IMR-90 (cell line): Measurements from ENCODE around the gene RHOT2. TPM values are rescaled to one million over a fixed set of nuclear protein-coding genes. Genes with fewer than 3 reads are reported as not detected.
"Not testable (repeated sequence)": the region's sequence is repeated elsewhere in the genome, so short reads cannot be mapped to it uniquely, and the experiment has no call there.

Experiments used
- ATAC-seq: fragments of 200-7000 bp; cut with Tn5 transposase; 2 replicates; pipeline ENCODE4 v1.9.1; 2020; ENCODE audit warnings: low read depth, mild to moderate bottlenecking, moderate library complexity
- BruUV-seq: library from RNA; stranded (reverse); fragments of 400-500 nt; replicated peaks from 2 replicates; lab custom pipeline; 2021; lab: Mats Ljungman, UMichigan
- CTCF ChIA-PET: fragments of 300-600 bp; formaldehyde crosslinking; extraction: SDS; loops from one replicate; lab custom pipeline; 2021; ENCODE audit warnings: antibody characterized with exemption; lab: Yijun Ruan, JAX
- POLR2A ChIA-PET: fragments of 300-600 bp; sonication (Branson Sonifier 250); formaldehyde crosslinking; loops from one replicate; lab custom pipeline; 2022; ENCODE audit warnings: antibody characterized with exemption; ENCODE audit not compliant: unreplicated experiment; lab: Charles Lee
- DNase-seq: peaks from one replicate; pipeline ENCODE4 v3.0.0; 2013
- H2AFZ ChIP-seq: replicated peaks from 2 replicates; pipeline ENCODE3; 2013; ENCODE audit warnings: low read length, mild to moderate bottlenecking; ENCODE audit not compliant: poor library complexity
- H2AK5ac ChIP-seq: 2 replicates; pipeline ENCODE4 v1.6.1; 2013; ENCODE audit warnings: low read depth, low read length, inconsistent platforms
- H2AK9ac ChIP-seq: replicated peaks from 2 replicates; pipeline ENCODE3; 2013; ENCODE audit warnings: mild to moderate bottlenecking, low read depth, low read length, moderate library complexity; ENCODE audit not compliant: poor library complexity
- H2BK120ac ChIP-seq: 2 replicates; pipeline ENCODE4 v1.6.1; 2013; ENCODE audit warnings: low read depth, low read length, inconsistent platforms
- H2BK15ac ChIP-seq: 3 replicates; pipeline ENCODE4 v1.6.1; 2013; ENCODE audit warnings: low read depth, low read length, inconsistent platforms
- H2BK20ac ChIP-seq: 2 replicates; pipeline ENCODE4 v1.6.1; 2013; ENCODE audit warnings: low read depth, mild to moderate bottlenecking, inconsistent platforms, low read length, moderate library complexity
- H2BK5ac ChIP-seq: 2 replicates; pipeline ENCODE4 v1.6.1; 2013; ENCODE audit warnings: mild to moderate bottlenecking, low read depth, low read length, inconsistent platforms; ENCODE audit not compliant: poor library complexity, severe bottlenecking
- H3K14ac ChIP-seq: replicated peaks from 2 replicates; pipeline ENCODE4 v1.6.1; 2013; ENCODE audit warnings: low read depth, low read length, inconsistent platforms
- H3K18ac ChIP-seq: 2 replicates; pipeline ENCODE4 v1.6.1; 2013; ENCODE audit warnings: low read depth, low read length, control low read depth
- H3K23ac ChIP-seq: 2 replicates; pipeline ENCODE4 v1.6.1; 2013; ENCODE audit warnings: low read depth, low read length, inconsistent platforms
- H3K27ac ChIP-seq: 2 replicates; pipeline ENCODE4 v1.5.1; 2013; ENCODE audit warnings: mild to moderate bottlenecking, control low read depth, low read length; ENCODE audit not compliant: insufficient read depth
- H3K27me3 ChIP-seq: 2 replicates; pipeline ENCODE4 v1.6.1; 2013; ENCODE audit warnings: low read length; ENCODE audit not compliant: control insufficient read depth, insufficient read depth
- H3K36me3 ChIP-seq: 2 replicates; pipeline ENCODE4 v1.6.1; 2013; ENCODE audit warnings: low read length, mixed read lengths; ENCODE audit not compliant: control insufficient read depth, insufficient read depth
- H3K4ac ChIP-seq: 2 replicates; pipeline ENCODE4 v1.6.1; 2013; ENCODE audit warnings: low read depth, low read length, inconsistent platforms
- H3K4me1 ChIP-seq: 2 replicates; pipeline ENCODE4 v1.6.1; 2013; ENCODE audit warnings: low read length, mixed read lengths; ENCODE audit not compliant: control insufficient read depth, insufficient read depth
- H3K4me2 ChIP-seq: 2 replicates; pipeline ENCODE4 v1.6.1; 2013; ENCODE audit warnings: low read depth, mild to moderate bottlenecking, control low read depth, low read length, moderate library complexity
- H3K4me3 ChIP-seq: 2 replicates; pipeline ENCODE4 v1.5.1; 2013; ENCODE audit warnings: low read depth, mild to moderate bottlenecking, control low read depth, low read length, moderate library complexity; ENCODE audit not compliant: insufficient read depth
- H3K56ac ChIP-seq: 2 replicates; pipeline ENCODE4 v1.6.1; 2013; ENCODE audit warnings: low read length, inconsistent platforms; ENCODE audit not compliant: insufficient read depth; ENCODE audit errors: extremely low read depth
- H3K79me1 ChIP-seq, 2 experiments: 2 replicates each; pipeline ENCODE4 v1.6.1; 2013; ENCODE audit warnings: low read length in 2 of 2, inconsistent platforms in 1 of 2, low read depth in 1 of 2
- H3K9ac ChIP-seq: 2 replicates; pipeline ENCODE4 v1.6.1; 2013; ENCODE audit warnings: low read depth, low read length, control low read depth
- H3K9me1 ChIP-seq: 2 replicates; pipeline ENCODE4 v1.6.1; 2013; ENCODE audit warnings: low read length, inconsistent platforms; ENCODE audit not compliant: insufficient read depth
- H3K9me3 ChIP-seq: 2 replicates; pipeline ENCODE4 v1.6.1; 2013; ENCODE audit warnings: low read length; ENCODE audit not compliant: control insufficient read depth, insufficient read depth
- H4K20me1 ChIP-seq: 2 replicates; pipeline ENCODE4 v1.6.1; 2013; ENCODE audit warnings: low read length, inconsistent platforms; ENCODE audit not compliant: insufficient read depth
- H4K5ac ChIP-seq: 2 replicates; pipeline ENCODE4 v1.6.1; 2013; ENCODE audit warnings: mild to moderate bottlenecking, low read depth, low read length, control low read depth
- H4K8ac ChIP-seq, 2 experiments: 2 replicates each; pipeline ENCODE4 v1.6.1; 2013; ENCODE audit warnings: low read depth in 2 of 2, low read length in 2 of 2, control low read depth in 1 of 2, inconsistent platforms in 1 of 2
- H4K91ac ChIP-seq: 2 replicates; pipeline ENCODE4 v1.6.1; 2013; ENCODE audit warnings: low read depth, low read length, inconsistent platforms; ENCODE audit not compliant: insufficient read depth
- CEBPB ChIP-seq: IDR thresholded peaks from 2 replicates; pipeline ENCODE4 v1.6.1; 2012; ENCODE audit warnings: low read depth, low read length, improper control_type of control experiment
- CTCF ChIP-seq: conservative IDR thresholded peaks from 2 replicates; pipeline ENCODE4 v1.5.1; 2012; ENCODE audit warnings: mild to moderate bottlenecking, low read depth, low read length, improper control_type of control experiment
- FOS ChIP-seq: fragments of 150-350 bp; IDR thresholded peaks from 2 replicates; pipeline ENCODE4 v1.6.1; 2016; ENCODE audit warnings: low read depth, low read length
- MAZ ChIP-seq: IDR thresholded peaks from 2 replicates; pipeline ENCODE4 v1.6.1; 2012; ENCODE audit warnings: low read depth, mild to moderate bottlenecking, low read length, improper control_type of control experiment, moderate library complexity, borderline replicate concordance
- RAD21 ChIP-seq: IDR thresholded peaks from 2 replicates; pipeline ENCODE4 v1.6.1; 2012; ENCODE audit warnings: low read length, improper control_type of control experiment
- SMC3 ChIP-seq: fragments of 150-350 bp; IDR thresholded peaks from 2 replicates; pipeline ENCODE4 v1.6.1; 2016; ENCODE audit warnings: low read depth, mild to moderate bottlenecking, antibody characterized with exemption, low read length, moderate library complexity
- USF2 ChIP-seq: fragments of 150-350 bp; IDR thresholded peaks from 2 replicates; pipeline ENCODE4 v1.6.1; 2017; ENCODE audit warnings: mild to moderate bottlenecking, antibody characterized with exemption, low read length, low read depth
- WGBS, 2 experiments: methylation state at CpG; one replicate each; pipeline versions ENCODE4 v1.1.5 to v1.1.7; 2013; ENCODE audit warnings: missing lambda C conversion rate in 2 of 2; ENCODE audit not compliant: insufficient read length in 1 of 2; ENCODE audit errors: extremely low coverage in 2 of 2; 5-methylcytosine and 5-hydroxymethylcytosine counted together
- dilution Hi-C: fragments of 300-500 bp; cut with HindIII; formaldehyde crosslinking; loops from one replicate; pipeline ENCODE4 v1.14.3; 2018; ENCODE audit warnings: low sequenced_read_pairs; ENCODE audit not compliant: unreplicated experiment
- in situ Hi-C: fragments of 300-500 bp; cut with MboI; formaldehyde crosslinking; loops from 3 replicates; pipeline ENCODE4 v1.14.3; 2019; ENCODE audit warnings: low sequenced_read_pairs, inconsistent platforms, mixed read lengths
- intact Hi-C: fragments of 100-400 bp; cut with micrococcal nuclease; formaldehyde crosslinking; loops from 2 replicates; pipeline ENCODE4 v1.10.0; 2022
- polyA plus RNA-seq, 3 experiments: library from polyadenylated mRNA; depleted of rRNA; stranded (reverse); fragments of >200 nt; gene quantifications; 2 replicates each; pipeline ENCODE4 v1.2.3, GENCODE V29; 2012; ENCODE audit warnings: low replicate concordance in 1 of 3
- total RNA-seq: library from RNA; depleted of rRNA; stranded (reverse); fragments of >200 nt; gene quantifications from 2 replicates; pipeline ENCODE4 v1.2.3, GENCODE V29; 2012

Gene RHOT2
- total and polyA plus RNA-seq, 2 of the 4 experiments (the other 2 are of a cell fraction), result 20.3 to 181 TPM

GRCh38 chr16:712740-713250, 44.9 kb downstream of the RHOT2 start:
- peak; percentile 28 for ATAC-seq
- H3K4ac ChIP-seq, H4K5ac ChIP-seq, H4K8ac ChIP-seq, H2BK120ac ChIP-seq, H3K18ac ChIP-seq, H2BK5ac ChIP-seq, H2BK15ac ChIP-seq, H2AK5ac ChIP-seq, dilution Hi-C loops, H3K56ac ChIP-seq, H3K9me1 ChIP-seq, H3K14ac ChIP-seq, H3K9ac ChIP-seq, H3K9me3 ChIP-seq, H3K27me3 ChIP-seq, H3K4me2 ChIP-seq, H2AK9ac ChIP-seq, H3K4me3 ChIP-seq, H3K27ac ChIP-seq, H2BK20ac ChIP-seq, H3K36me3 ChIP-seq, H4K91ac ChIP-seq, BruUV-seq, H3K23ac ChIP-seq, POLR2A ChIA-PET: not testable (repeated sequence)
- Histone ChIP-seq H4K20me1 (peaks cover 17% of the 10 kb centered on the region), H3K79me1 (peaks cover 0 to 12% of the 10 kb centered on the region in 2 experiments; a peak in 1 of 4 replicates), H2AFZ (peak overlapping the region; percentile 19), H3K4me1 (peaks cover 14% of the 10 kb centered on the region; the same call in 1 of the 2 replicates)
- CTCF ChIA-PET, result interaction anchor here (0.8 to 1.3 kb wide), 2 partner anchors 71 to 72 kb away, joined by 3 to 6 read pairs; no protein-coding TSS in a partner anchor
- intact Hi-C loops, result loop anchor here (2.0 to 5.0 kb wide), 3 partner anchors 76 to 342 kb away; partner anchors contain the start of genes CHTF18, RPUSD1 and SOX8
- DNase-seq, result peak; percentile 96
- WGBS, 2 experiments, result 65% methylated on average over 4 of the region's 13 CpGs; no CpG with 5 or more reads in 1 of the 2 experiments
- in situ Hi-C loops, result loop anchor here (5.0 to 25.0 kb wide), 2 partner anchors 75 to 350 kb away; partner anchors contain the start of genes CHTF18, RPUSD1 and SSTR5
- TF ChIP-seq MAZ (peak; percentile 52; the same call in 1 of the 2 replicates), CTCF (peak; percentile 55), RAD21 (peak; percentile 33; the same call in 1 of the 2 replicates), CEBPB (peak; percentile 87), USF2 (peak; percentile 37; the same call in 1 of the 2 replicates), FOS (peak; percentile 71), SMC3 (peak; percentile 40)
